PC-9 (cell line): ENCODE measurements around the gene ZFHX3. TPM values are rescaled to one million over a fixed set of nuclear protein-coding genes. Genes with fewer than 3 reads are reported as not detected.

Experiments used
- BruUV-seq: library from RNA; stranded (reverse); fragments of 400-500 nt; replicated peaks from 2 replicates; lab custom pipeline; 2021; lab: Mats Ljungman, UMichigan
- CTCF ChIA-PET: fragments of 300-600 bp; sonication (Branson Sonifier 250); formaldehyde crosslinking; loops from one replicate; lab custom pipeline; 2022; ENCODE audit warnings: antibody characterized with exemption; lab: Charles Lee
- POLR2A ChIA-PET: fragments of 300-600 bp; sonication (Branson Sonifier 250); formaldehyde crosslinking; loops from one replicate; lab custom pipeline; 2022; ENCODE audit warnings: antibody characterized with exemption; ENCODE audit not compliant: unreplicated experiment; lab: Charles Lee
- DNase-seq, 2 experiments: peaks; one replicate each; pipeline versions ENCODE4 v3.0.0 to v3.0.0-alpha.2; 2015 to 2022; ENCODE audit warnings: mixed read lengths in 1 of 2
- H2AFZ ChIP-seq: fragments of 200-600 bp; sonication (generic); 2 replicates; pipeline ENCODE4 v1.8.1; 2017; ENCODE audit warnings: antibody characterized with exemption
- H3F3A ChIP-seq: fragments of 200-600 bp; sonication (generic); 2 replicates; pipeline ENCODE4 v1.8.1; 2017; ENCODE audit warnings: antibody characterized with exemption, mild to moderate bottlenecking, low read depth; ENCODE audit not compliant: insufficient read depth
- H3K27ac ChIP-seq: fragments of 200-600 bp; sonication (generic); 2 replicates; pipeline ENCODE4 v1.6.1; 2016; ENCODE audit warnings: mixed run types
- H3K27me3 ChIP-seq: fragments of 200-600 bp; sonication (generic); 2 replicates; pipeline ENCODE4 v1.6.1; 2016; ENCODE audit warnings: low read depth, mixed run types; ENCODE audit not compliant: insufficient read depth
- H3K36me3 ChIP-seq: fragments of 200-600 bp; sonication (generic); 2 replicates; pipeline ENCODE4 v1.6.1; 2016; ENCODE audit warnings: low read depth, mixed run types
- H3K4me1 ChIP-seq: fragments of 200-600 bp; sonication (generic); replicated peaks from 2 replicates; pipeline ENCODE4 v1.6.1; 2016; ENCODE audit warnings: mixed run types; ENCODE audit not compliant: insufficient read depth
- H3K4me2 ChIP-seq: fragments of 200-600 bp; sonication (generic); 2 replicates; pipeline ENCODE4 v1.6.1; 2017; ENCODE audit warnings: mixed run types
- H3K4me3 ChIP-seq: fragments of 200-600 bp; sonication (generic); 2 replicates; pipeline ENCODE4 v1.6.1; 2016; ENCODE audit warnings: mixed run types
- H3K79me2 ChIP-seq: fragments of 200-600 bp; sonication (generic); 2 replicates; pipeline ENCODE4 v1.6.1; 2017; ENCODE audit warnings: low read depth, mixed run types
- H3K9me2 ChIP-seq: fragments of 200-600 bp; sonication (generic); 2 replicates; pipeline ENCODE4 v1.8.1; 2017; ENCODE audit warnings: mild to moderate bottlenecking; ENCODE audit not compliant: insufficient read depth
- H3K9me3 ChIP-seq: fragments of 200-600 bp; sonication (generic); 2 replicates; pipeline ENCODE4 v1.8.1; 2016; ENCODE audit warnings: low read depth; ENCODE audit not compliant: insufficient read depth
- H4K20me1 ChIP-seq: fragments of 200-600 bp; sonication (generic); 2 replicates; pipeline ENCODE4 v1.8.1; 2017; ENCODE audit not compliant: insufficient read depth
- CTCF ChIP-seq: fragments of 200-600 bp; sonication (generic); conservative IDR thresholded peaks from 2 replicates; pipeline ENCODE4 v1.6.1; 2017; ENCODE audit warnings: mixed run types, antibody characterized with exemption, mild to moderate bottlenecking, moderate library complexity
- EZH2 ChIP-seq: fragments of 200-600 bp; sonication (generic); IDR thresholded peaks from 2 replicates; pipeline ENCODE4 v1.8.0; 2017; ENCODE audit warnings: antibody characterized with exemption, low read depth
- intact Hi-C: fragments of 100-400 bp; cut with micrococcal nuclease; formaldehyde crosslinking; loops from one replicate; pipeline ENCODE4 v1.10.0; 2022; ENCODE audit not compliant: unreplicated experiment
- total RNA-seq: library from RNA; stranded (reverse); gene quantifications from 2 replicates; pipeline ENCODE4 v1.2.3, GENCODE V29; 2021

Gene ZFHX3
- total RNA-seq, 1 experiment from 2014 or later: 23.1 TPM

- no peaks in the 10 kb centered on the region for H3K27me3 ChIP-seq
- intact Hi-C loops: no loop called here
- H3K4me2 ChIP-seq: no peak overlapping the region
- no peaks in the 10 kb centered on the region for H3K4me1 ChIP-seq
- H3K27ac ChIP-seq: no peak overlapping the region
- no peaks in the 10 kb centered on the region for H3F3A ChIP-seq
- no TSS peak for BruUV-seq
- no peak for DNase-seq
- H3K4me3 ChIP-seq: no peak overlapping the region
- no peaks in the 10 kb centered on the region for H3K36me3 ChIP-seq
- no peaks in the 10 kb centered on the region for H4K20me1 ChIP-seq
- no peaks in the 10 kb centered on the region for H3K9me2 ChIP-seq
- ChIA-PET POLR2A (no interaction called here), CTCF (interaction anchor here (0.8 kb wide), 1 partner anchor 9 kb away, joined by 3 read pairs; no protein-coding TSS in a partner anchor)
- no peak for TF ChIP-seq CTCF
- no peak for TF ChIP-seq EZH2
- H2AFZ ChIP-seq: no peak overlapping the region
- H3K79me2 ChIP-seq: 0 out of 2 replicates have a peak, but pooled peaks cover 12% of the 10 kb centered on the region
- H3K9me3 ChIP-seq: no peaks in the 10 kb centered on the region
Measured at GRCh38 chr16:72841506-72841905, 206.4 kb downstream of the ZFHX3 start.

GRCh38 chr16:72840631-72841381, 207.1 kb downstream of the ZFHX3 start:
- Histone ChIP-seq H3K79me2 (0 out of 2 replicates have a peak, but pooled peaks cover 9% of the 10 kb centered on the region), H3F3A (no peaks in the 10 kb centered on the region), H3K36me3 (no peaks in the 10 kb centered on the region), H2AFZ (no peak overlapping the region), H3K9me2 (no peaks in the 10 kb centered on the region), H3K4me2 (no peak overlapping the region), H3K4me3 (no peak overlapping the region), H3K9me3 (no peaks in the 10 kb centered on the region), H3K4me1 (no peaks in the 10 kb centered on the region), H3K27me3 (no peaks in the 10 kb centered on the region), H4K20me1 (no peaks in the 10 kb centered on the region), H3K27ac (no peak overlapping the region)
- no TSS peak for BruUV-seq
- no peak for TF ChIP-seq CTCF
- no peak for TF ChIP-seq EZH2
- intact Hi-C loops: no loop called here
- ChIA-PET CTCF (interaction anchor here (0.8 kb wide), 1 partner anchor 9 kb away, joined by 3 read pairs; no protein-coding TSS in a partner anchor), POLR2A (no interaction called here)
- DNase-seq: no peak

GRCh38 chr16:72838951-72839350, 209.0 kb downstream of the ZFHX3 start:
- H3F3A ChIP-seq: no peaks in the 10 kb centered on the region; the same call in 1 of the 2 replicates
- CTCF ChIA-PET: no interaction called here
- no peaks in the 10 kb centered on the region for H3K9me2 ChIP-seq
- no TSS peak for BruUV-seq
- intact Hi-C loops: no loop called here
- TF ChIP-seq CTCF (no peak), EZH2 (no peak)
- no peak overlapping the region for H3K27ac ChIP-seq
- no peak for DNase-seq
- no peak overlapping the region for H3K4me3 ChIP-seq
- H3K4me1 ChIP-seq: 0 out of 2 replicates have a peak, but pooled peaks cover under 1% of the 10 kb centered on the region
- no peaks in the 10 kb centered on the region for H3K36me3 ChIP-seq
- no peaks in the 10 kb centered on the region for H3K9me3 ChIP-seq
- H4K20me1 ChIP-seq: no peaks in the 10 kb centered on the region
- H3K79me2 ChIP-seq: 0 out of 2 replicates have a peak, but pooled peaks cover 6% of the 10 kb centered on the region
- POLR2A ChIA-PET: no interaction called here
- H2AFZ ChIP-seq: no peak overlapping the region
- no peak overlapping the region for H3K4me2 ChIP-seq
- H3K27me3 ChIP-seq: no peaks in the 10 kb centered on the region
